Uterus (tissue), 4 donors: Measurements from ENCODE around the gene MST1R. TPM values are rescaled to one million over a fixed set of nuclear protein-coding genes. Genes with fewer than 3 reads are reported as not detected.

Experiments used
- DNase-seq, 2 donors: peaks; one replicate each; pipeline ENCODE4 v3.0.0-alpha.2; 2019 to 2020
- H3K27ac ChIP-seq, 2 donors: fragments of 200-600 bp; sonication (generic); 1 replicate in 1 of 2; 2 replicates in 1 of 2; pipeline ENCODE4 v1.5.1; 2016 to 2018
- H3K27me3 ChIP-seq, 2 donors: fragments of 200-600 bp; sonication (generic); one replicate each; pipeline ENCODE4 v1.5.1; 2018 to 2019; ENCODE audit warnings: control low read depth in 1 of 2
- H3K36me3 ChIP-seq, 2 donors: fragments of 200-600 bp; sonication (generic); one replicate each; pipeline ENCODE4 v1.5.1; 2019; ENCODE audit warnings: control low read depth in 1 of 2
- H3K4me1 ChIP-seq, 2 donors: fragments of 200-600 bp; sonication (generic); one replicate each; pipeline ENCODE4 v1.5.1; 2018 to 2019; ENCODE audit warnings: control low read depth in 1 of 2
- H3K4me3 ChIP-seq, 2 donors: fragments of 200-600 bp; sonication (generic); 1 replicate in 1 of 2; 2 replicates in 1 of 2; pipeline ENCODE4 v1.5.1; 2018 to 2019; ENCODE audit warnings: mild to moderate bottlenecking in 1 of 2
- H3K9me3 ChIP-seq, 2 donors: fragments of 200-600 bp; sonication (generic); one replicate each; pipeline ENCODE4 v1.5.1; 2019; ENCODE audit warnings: control low read depth in 1 of 2
- POLR2A ChIP-seq, 2 donors: fragments of 450-650 bp; IDR thresholded peaks; one replicate each; pipeline ENCODE4 v1.6.1; 2016; ENCODE audit warnings: antibody characterized with exemption in 2 of 2, mild to moderate bottlenecking in 1 of 2, moderate library complexity in 1 of 2
- intact Hi-C: fragments of 100-400 bp; cut with DNase I; formaldehyde crosslinking; loops from one replicate; pipeline ENCODE4 v1.15.1; 2023; ENCODE audit warnings: low total_unique reads
- small RNA-seq: library from RNA; depleted of rRNA; stranded (forward); fragments of <200 nt; gene quantifications from one replicate; pipeline ENCODE3, GENCODE V24; 2016
- total RNA-seq, 4 donors: library from RNA; depleted of rRNA in 3 of 4; stranded (reverse); fragments of >200 nt in 3 of 4; gene quantifications; one replicate each; pipeline versions ENCODE4 v1.1.0 to v1.2.4, GENCODE V29; 2014 to 2023
- TF ChIP-seq, protein P1 (sequence below), 4 experiments: fragments of 200-600 bp in 2 of 4; fragments of 450-650 bp in 2 of 4; sonication (generic) in 2 of 4; IDR thresholded peaks; one replicate each; pipeline ENCODE4 v1.5.1; 2016 to 2019; ENCODE audit warnings: antibody characterized with exemption in 4 of 4, mild to moderate bottlenecking in 2 of 4, moderate library complexity in 1 of 4
- donor health status: DM: yes; HTN: yes; CAD: no.

MST1R gene
- total RNA-seq, 4 donors from 2014 or later = under 0.01 to 4.9 (median 1.5) TPM

DNA sequence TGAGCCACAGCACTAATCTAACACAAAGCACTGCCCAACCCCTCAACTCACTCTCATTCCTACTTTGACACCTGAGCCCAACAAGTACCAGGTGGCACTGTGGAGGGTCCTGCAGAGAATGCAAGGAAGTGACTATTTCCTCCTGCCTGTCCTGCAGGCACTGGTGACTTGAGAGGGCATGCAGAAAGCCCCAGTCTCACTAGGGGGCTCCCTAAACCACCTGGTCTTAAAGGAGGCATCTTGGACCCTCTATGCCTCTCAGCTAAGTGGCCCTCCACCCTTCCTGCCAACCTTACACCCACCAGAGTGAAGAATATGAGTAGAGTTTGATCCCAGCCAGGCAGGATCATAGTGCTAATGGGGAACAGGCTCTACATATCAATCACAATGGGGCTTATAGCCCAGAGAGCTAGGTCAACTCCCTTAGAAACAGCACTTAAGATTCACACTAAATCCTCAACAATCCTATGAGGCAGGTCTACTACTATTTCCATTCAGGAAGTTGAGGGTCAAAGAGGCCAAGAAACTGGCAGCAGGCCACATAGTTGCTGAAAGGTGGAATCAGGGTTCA lies 62.5 kb downstream of the MST1R start:
- no peak overlapping the region for H3K4me3 ChIP-seq
- no peaks in the 10 kb centered on the region for H3K36me3 ChIP-seq
- H3K27me3 ChIP-seq = no peaks in the 10 kb centered on the region
- DNase-seq = no peak
- H3K27ac ChIP-seq = no peak overlapping the region
- intact Hi-C loops = no loop called here
- no peaks in the 10 kb centered on the region for H3K4me1 ChIP-seq
- H3K9me3 ChIP-seq = no peaks in the 10 kb centered on the region
- TF ChIP-seq POLR2A (IDR thresholded peaks at IDR 0.05) = no peak
- TF ChIP-seq, protein P1, sequence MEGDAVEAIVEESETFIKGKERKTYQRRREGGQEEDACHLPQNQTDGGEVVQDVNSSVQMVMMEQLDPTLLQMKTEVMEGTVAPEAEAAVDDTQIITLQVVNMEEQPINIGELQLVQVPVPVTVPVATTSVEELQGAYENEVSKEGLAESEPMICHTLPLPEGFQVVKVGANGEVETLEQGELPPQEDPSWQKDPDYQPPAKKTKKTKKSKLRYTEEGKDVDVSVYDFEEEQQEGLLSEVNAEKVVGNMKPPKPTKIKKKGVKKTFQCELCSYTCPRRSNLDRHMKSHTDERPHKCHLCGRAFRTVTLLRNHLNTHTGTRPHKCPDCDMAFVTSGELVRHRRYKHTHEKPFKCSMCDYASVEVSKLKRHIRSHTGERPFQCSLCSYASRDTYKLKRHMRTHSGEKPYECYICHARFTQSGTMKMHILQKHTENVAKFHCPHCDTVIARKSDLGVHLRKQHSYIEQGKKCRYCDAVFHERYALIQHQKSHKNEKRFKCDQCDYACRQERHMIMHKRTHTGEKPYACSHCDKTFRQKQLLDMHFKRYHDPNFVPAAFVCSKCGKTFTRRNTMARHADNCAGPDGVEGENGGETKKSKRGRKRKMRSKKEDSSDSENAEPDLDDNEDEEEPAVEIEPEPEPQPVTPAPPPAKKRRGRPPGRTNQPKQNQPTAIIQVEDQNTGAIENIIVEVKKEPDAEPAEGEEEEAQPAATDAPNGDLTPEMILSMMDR (IDR thresholded peaks at IDR 0.05) = no peak

DNA sequence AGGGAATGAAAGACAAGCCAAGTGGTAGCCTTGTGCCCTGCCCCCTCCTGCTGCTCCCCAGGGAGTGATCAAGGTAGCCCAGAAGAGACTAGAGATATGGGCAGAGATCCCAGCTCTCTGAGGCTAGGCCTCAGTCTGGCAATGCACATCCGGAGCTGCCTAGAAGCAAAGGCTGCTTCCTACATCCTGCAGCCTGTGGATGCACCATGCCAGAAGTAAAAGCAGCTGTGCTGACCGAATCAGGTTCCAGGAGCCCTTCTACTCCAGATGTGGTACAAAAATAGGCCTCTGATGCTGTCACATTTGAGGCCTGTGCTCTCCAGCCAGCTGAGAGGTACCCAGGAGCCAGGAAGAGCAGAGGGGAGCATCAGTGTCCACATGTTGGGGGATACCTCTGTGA lies 63.3 kb downstream of the MST1R start:
- Histone ChIP-seq H3K4me3 (no peak overlapping the region), H3K4me1 (no peaks in the 10 kb centered on the region), H3K9me3 (no peaks in the 10 kb centered on the region), H3K27ac (no peak overlapping the region), H3K36me3 (no peaks in the 10 kb centered on the region), H3K27me3 (no peaks in the 10 kb centered on the region)
- TF ChIP-seq, protein P1 (IDR thresholded peaks at IDR 0.05) = no peak
- TF ChIP-seq POLR2A (IDR thresholded peaks at IDR 0.05) = no peak
- intact Hi-C loops = no loop called here
- DNase-seq = peak in 1 of 2 donors; percentile 24

DNA sequence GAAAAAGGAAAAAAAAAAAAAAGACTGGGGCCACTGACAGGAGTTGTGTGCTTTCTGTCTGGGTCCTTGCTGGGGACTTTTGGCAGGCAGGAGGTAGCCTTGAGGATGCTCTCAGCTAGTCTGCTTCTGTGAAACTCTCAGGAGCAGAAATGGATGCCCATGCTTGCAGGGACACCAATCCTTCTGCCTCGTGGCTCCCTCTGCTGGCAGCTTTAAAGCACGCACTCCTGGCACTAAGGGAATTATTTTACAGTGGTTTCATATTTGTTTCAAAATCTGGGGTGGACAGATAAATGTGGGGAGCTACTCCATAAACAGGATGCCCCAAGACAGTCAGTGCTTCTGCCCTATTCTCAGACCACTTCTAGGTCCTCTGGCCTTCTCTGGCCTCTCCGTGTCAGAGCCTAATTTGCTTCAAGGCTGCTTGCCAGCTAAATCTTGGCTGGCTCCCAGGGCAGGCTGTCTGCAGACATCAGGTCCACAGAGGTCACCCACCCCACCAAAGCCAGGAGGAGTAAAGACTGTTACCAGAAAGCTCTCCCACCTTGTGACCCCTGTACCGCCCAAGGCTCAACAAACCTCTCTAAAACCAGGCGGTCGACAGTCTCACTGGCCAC lies 64.4 kb downstream of the MST1R start:
- no peak overlapping the region for H3K4me3 ChIP-seq
- TF ChIP-seq, protein P1 (IDR thresholded peaks at IDR 0.05) = peak; percentile 85 to 96 (median 92)
- no peak for TF ChIP-seq POLR2A (IDR thresholded peaks at IDR 0.05)
- intact Hi-C loops = loop anchor here (2.0 to 10.0 kb wide), 2 partner anchors 36 to 134 kb away; partner anchors contain the start of gene INKA1
- no peaks in the 10 kb centered on the region for H3K36me3 ChIP-seq
- peak overlapping the region; percentile 5 to 51 for H3K27ac ChIP-seq
- H3K9me3 ChIP-seq = no peaks in the 10 kb centered on the region
- peak; percentile 82 to 86 for DNase-seq
- H3K4me1 ChIP-seq = no peaks in the 10 kb centered on the region
- H3K27me3 ChIP-seq = no peaks in the 10 kb centered on the region

Small RNA genes lying within 50 kb of the gene (small RNA-seq; reads per million reads assigned to genes)
- gene RN7SL217P = not detected

Other genes with a start within 250 kb of the MST1R start
- 10 to 100 TPM; 35.3 to 78.7 (median 61.4) TPM for gene APEH, start 229.5 kb downstream of the MST1R start, total RNA-seq
- 10 to 100 TPM in 2 of 4 donors, 1 to 10 TPM in 1, not detected in 1; 5.1 to 11.5 (median 10.4) TPM for gene MST1, start 214.4 kb downstream of the MST1R start, total RNA-seq
- 10 to 100 TPM; 10.9 to 47.3 (median 25.3) TPM for gene RNF123, start 214.3 kb downstream of the MST1R start, total RNA-seq
- not detected for gene AMIGO3, start 184.2 kb downstream of the MST1R start, total RNA-seq
- 10 to 100 TPM in 3 of 4 donors, 1 to 10 TPM in 1; 7.7 to 44.8 (median 27.1) TPM for gene GMPPB, start 179.9 kb downstream of the MST1R start, total RNA-seq
- 10 to 100 TPM; 41.8 to 58.4 (median 50.9) TPM for gene IP6K1, start 117.3 kb downstream of the MST1R start, total RNA-seq
- gene CDHR4, start 104.0 kb downstream of the MST1R start, total RNA-seq = 1 to 10 TPM in 1 of 4 donors, under 1 TPM in 1, not detected in 2; 0.41 to 1.6 TPM
- gene INKA1, start 100.6 kb downstream of the MST1R start, total RNA-seq = 10 to 100 TPM in 1 of 4 donors, 1 to 10 TPM in 3; 3.1 to 16.7 (median 6.6) TPM
- gene UBA7, start 89.9 kb downstream of the MST1R start, total RNA-seq = 100 to 1,000 TPM in 1 of 4 donors, 10 to 100 TPM in 3; 21.3 to 114 (median 63.0) TPM
- 10 to 100 TPM in 1 of 4 donors, 1 to 10 TPM in 3; 1.5 to 17.4 (median 4.0) TPM for gene TRAIP, start 47.3 kb downstream of the MST1R start, total RNA-seq
- gene CAMKV, start 34.0 kb downstream of the MST1R start, total RNA-seq = under 1 TPM in 1 of 4 donors, not detected in 3; 0.28 TPM
- 1 to 10 TPM; 1.0 to 9.3 (median 5.2) TPM for gene MON1A, start 25.9 kb upstream of the MST1R start, total RNA-seq
- 100 to 1,000 TPM in 2 of 4 donors, 10 to 100 TPM in 2; 63.2 to 143 (median 116) TPM for gene RBM6, start 36.3 kb upstream of the MST1R start, total RNA-seq
- gene RBM5, start 185.0 kb upstream of the MST1R start, total RNA-seq = 100 to 1,000 TPM; 154 to 345 (median 197) TPM